Keratinocyte (primary cell): ENCODE measurements around the gene STPG4. TPM values are rescaled to one million over a fixed set of nuclear protein-coding genes. Genes with fewer than 3 reads are reported as not detected.

Source experiments
- DNase-seq: peaks from one replicate; pipeline ENCODE4 v3.0.0-alpha.2; 2011; ENCODE audit warnings: low read depth, missing footprints, low spot score
- FAIRE-seq: peaks from 2 replicates; lab custom pipeline; 2011; peaks lifted over from hg19 to GRCh38; lab: Jason Lieb, UNC
- H2AFZ ChIP-seq: 2 replicates; pipeline ENCODE4 v1.6.0; 2012; ENCODE audit warnings: low read length, control low read depth, inconsistent platforms; ENCODE audit not compliant: control insufficient read depth
- H3K27ac ChIP-seq: 2 replicates; pipeline ENCODE4 v1.5.1; 2011; ENCODE audit warnings: low read length; ENCODE audit not compliant: control insufficient read depth, insufficient read depth
- H3K27me3 ChIP-seq: 3 replicates; pipeline ENCODE4 v1.6.0; 2011; ENCODE audit warnings: low read length; ENCODE audit not compliant: control insufficient read depth, insufficient read depth; ENCODE audit errors: extremely low read depth
- H3K36me3 ChIP-seq, 2 experiments: 2 replicates in 1 of 2; 3 replicates in 1 of 2; pipeline ENCODE4 v1.5.1; 2011; ENCODE audit warnings: low read length in 2 of 2, mild to moderate bottlenecking in 1 of 2; ENCODE audit not compliant: control insufficient read depth in 2 of 2, insufficient read depth in 2 of 2; ENCODE audit errors: extremely low read depth in 1 of 2
- H3K4me1 ChIP-seq: 3 replicates; pipeline ENCODE4 v1.5.1; 2011; ENCODE audit warnings: low read length; ENCODE audit not compliant: control insufficient read depth, insufficient read depth; ENCODE audit errors: extremely low read depth
- H3K4me2 ChIP-seq: 3 replicates; pipeline ENCODE4 v1.6.0; 2011; ENCODE audit warnings: low read depth, low read length; ENCODE audit not compliant: control insufficient read depth, insufficient read depth; ENCODE audit errors: extremely low read depth
- H3K4me3 ChIP-seq, 3 experiments: fragments of 200-600 bp in 1 of 3; sonication (generic) in 1 of 3; 2 replicates in 2 of 3; 3 replicates in 1 of 3; pipeline ENCODE4 v1.5.1; 2011 to 2016; ENCODE audit warnings: low read length in 3 of 3, mild to moderate bottlenecking in 3 of 3, control low read depth in 2 of 3, inconsistent platforms in 1 of 3, low read depth in 1 of 3, mixed read lengths in 1 of 3, mixed run types in 1 of 3, moderate library complexity in 1 of 3; ENCODE audit not compliant: control insufficient read depth in 2 of 3, insufficient read depth in 2 of 3; ENCODE audit errors: extremely low read depth in 1 of 3
- H3K79me2 ChIP-seq: 2 replicates; pipeline ENCODE4 v1.6.0; 2012; ENCODE audit warnings: low read length; ENCODE audit not compliant: control insufficient read depth, insufficient read depth
- H3K9ac ChIP-seq: 3 replicates; pipeline ENCODE4 v1.6.0; 2011; ENCODE audit warnings: low read length; ENCODE audit not compliant: control insufficient read depth, insufficient read depth; ENCODE audit errors: extremely low read depth
- H3K9me1 ChIP-seq: 3 replicates; pipeline ENCODE4 v1.6.0; 2011; ENCODE audit warnings: low read length; ENCODE audit not compliant: control insufficient read depth, insufficient read depth; ENCODE audit errors: extremely low read depth
- H3K9me3 ChIP-seq: 2 replicates; pipeline ENCODE4 v1.5.1; 2012; ENCODE audit warnings: low read depth, low read length; ENCODE audit not compliant: control insufficient read depth
- H4K20me1 ChIP-seq: 3 replicates; pipeline ENCODE4 v1.6.0; 2011; ENCODE audit warnings: low read length; ENCODE audit not compliant: control insufficient read depth, insufficient read depth; ENCODE audit errors: extremely low read depth
- EZH2 ChIP-seq: IDR thresholded peaks from one replicate; pipeline ENCODE4 v1.6.1; 2012; ENCODE audit warnings: inconsistent platforms, mild to moderate bottlenecking, low read length, moderate library complexity
- dilution Hi-C: fragments of 300-500 bp; cut with MboI; formaldehyde crosslinking; loops from one replicate; pipeline ENCODE4 v1.7.0; 2020; ENCODE audit warnings: low sequenced_read_pairs; ENCODE audit not compliant: extremely low pct_ligation_motif_present
- polyA plus RNA-seq, 5 experiments: library from polyadenylated mRNA; depleted of rRNA in 3 of 5; stranded (reverse) in 3 of 5; stranded (forward) in 1 of 5; unstranded in 1 of 5; fragments of >200 nt; gene quantifications; 1 replicate in 1 of 5; 2 replicates in 3 of 5; 3 replicates in 1 of 5; pipeline versions ENCODE4 v1.2.1 to v1.2.3, GENCODE V29; 2011 to 2012; ENCODE audit warnings: missing spikeins in 2 of 5, low read depth in 1 of 5, low replicate concordance in 1 of 5
- TF ChIP-seq, protein P1 (sequence below), 3 experiments: IDR thresholded peaks in 1 of 3; conservative IDR thresholded peaks in 1 of 3; optimal IDR thresholded peaks in 1 of 3; 2 replicates in 2 of 3; 3 replicates in 1 of 3; pipeline versions ENCODE3 to v1.5.1; 2011; ENCODE audit warnings: low read length in 3 of 3, mild to moderate bottlenecking in 3 of 3, moderate library complexity in 2 of 3, control low read depth in 1 of 3, inconsistent platforms in 1 of 3; ENCODE audit not compliant: insufficient read depth in 2 of 3; ENCODE audit errors: extremely low read depth in 1 of 3

The STPG4 gene
- polyA plus RNA-seq, 1 donor (not counting 4 experiments of a cell fraction or from before 2014, with no cell fraction given), result 0.26 TPM

GRCh38 chr2:47094511-47095142 is 60.5 kb downstream of the STPG4 start:
- H3K36me3 ChIP-seq, result no peaks in the 10 kb centered on the region
- DNase-seq, result no peak
- no peaks in the 10 kb centered on the region for H3K4me1 ChIP-seq
- no peaks in the 10 kb centered on the region for H4K20me1 ChIP-seq
- H3K9me3 ChIP-seq, result no peaks in the 10 kb centered on the region
- no peak overlapping the region for H3K27ac ChIP-seq
- no peaks in the 10 kb centered on the region for H3K9me1 ChIP-seq
- no peak for FAIRE-seq
- dilution Hi-C loops, result no loop called here
- H3K79me2 ChIP-seq, result no peaks in the 10 kb centered on the region
- H3K27me3 ChIP-seq, result no peaks in the 10 kb centered on the region
- H2AFZ ChIP-seq, result no peak overlapping the region
- H3K9ac ChIP-seq, result no peak overlapping the region
- no peak for TF ChIP-seq EZH2
- TF ChIP-seq, protein P1, sequence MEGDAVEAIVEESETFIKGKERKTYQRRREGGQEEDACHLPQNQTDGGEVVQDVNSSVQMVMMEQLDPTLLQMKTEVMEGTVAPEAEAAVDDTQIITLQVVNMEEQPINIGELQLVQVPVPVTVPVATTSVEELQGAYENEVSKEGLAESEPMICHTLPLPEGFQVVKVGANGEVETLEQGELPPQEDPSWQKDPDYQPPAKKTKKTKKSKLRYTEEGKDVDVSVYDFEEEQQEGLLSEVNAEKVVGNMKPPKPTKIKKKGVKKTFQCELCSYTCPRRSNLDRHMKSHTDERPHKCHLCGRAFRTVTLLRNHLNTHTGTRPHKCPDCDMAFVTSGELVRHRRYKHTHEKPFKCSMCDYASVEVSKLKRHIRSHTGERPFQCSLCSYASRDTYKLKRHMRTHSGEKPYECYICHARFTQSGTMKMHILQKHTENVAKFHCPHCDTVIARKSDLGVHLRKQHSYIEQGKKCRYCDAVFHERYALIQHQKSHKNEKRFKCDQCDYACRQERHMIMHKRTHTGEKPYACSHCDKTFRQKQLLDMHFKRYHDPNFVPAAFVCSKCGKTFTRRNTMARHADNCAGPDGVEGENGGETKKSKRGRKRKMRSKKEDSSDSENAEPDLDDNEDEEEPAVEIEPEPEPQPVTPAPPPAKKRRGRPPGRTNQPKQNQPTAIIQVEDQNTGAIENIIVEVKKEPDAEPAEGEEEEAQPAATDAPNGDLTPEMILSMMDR (optimal IDR thresholded peaks at IDR 0.05 in 1 of 3, IDR thresholded peaks at IDR 0.05 in 1 of 3, conservative IDR thresholded peaks at IDR 0.05 in 1 of 3; ENCODE audit: extremely low read depth in 1 of 3, insufficient read depth in 2 of 3, low read length in 3 of 3), result no peak
- no peak overlapping the region for H3K4me2 ChIP-seq
- H3K4me3 ChIP-seq, result no peak overlapping the region

DNA sequence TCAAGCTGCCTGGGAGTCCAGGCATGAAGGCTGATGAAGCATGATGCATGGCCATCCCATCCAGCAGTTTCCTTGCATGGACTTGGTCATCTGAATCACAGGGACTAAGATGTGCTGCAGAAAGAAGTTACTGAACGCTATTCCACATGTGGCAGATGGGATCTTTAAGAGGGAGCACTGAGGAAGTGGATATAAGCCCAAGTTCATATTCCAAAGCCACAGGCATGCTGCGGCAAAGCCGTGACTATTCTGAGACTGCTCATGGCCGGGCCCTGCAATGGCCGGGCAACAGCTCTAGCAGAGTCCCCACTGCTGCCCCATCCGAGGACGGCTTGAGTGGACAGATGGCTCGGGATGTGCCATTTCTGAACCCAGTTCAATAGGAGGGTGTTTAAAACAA is 61.5 kb downstream of the STPG4 start:
- Histone ChIP-seq H3K79me2 (no peaks in the 10 kb centered on the region), H3K27me3 (no peaks in the 10 kb centered on the region), H3K36me3 (no peaks in the 10 kb centered on the region), H3K4me2 (no peak overlapping the region), H3K4me3 (no peak overlapping the region), H3K9me3 (no peaks in the 10 kb centered on the region), H3K4me1 (peaks cover 6% of the 10 kb centered on the region), H4K20me1 (no peaks in the 10 kb centered on the region), H3K9ac (no peak overlapping the region), H2AFZ (no peak overlapping the region), H3K27ac (no peak overlapping the region), H3K9me1 (peaks cover under 1% of the 10 kb centered on the region)
- FAIRE-seq, result no peak
- DNase-seq, result no peak
- no peak for TF ChIP-seq EZH2
- TF ChIP-seq, protein P1 (optimal IDR thresholded peaks at IDR 0.05 in 1 of 3, IDR thresholded peaks at IDR 0.05 in 1 of 3, conservative IDR thresholded peaks at IDR 0.05 in 1 of 3; ENCODE audit: extremely low read depth in 1 of 3, insufficient read depth in 2 of 3, low read length in 3 of 3), result no peak
- dilution Hi-C loops, result no loop called here
